GM23248 (cell line): ENCODE measurements around the gene PARVA.

Source experiments
- EZH2 ChIP-seq: fragments of 200-600 bp; sonication (generic); IDR thresholded peaks from 2 replicates; pipeline ENCODE4 v1.6.1; 2018; ENCODE audit warnings: antibody characterized with exemption, mild to moderate bottlenecking; ENCODE audit not compliant: insufficient read depth, poor library complexity, severe bottlenecking
- EZH2phosphoT487 ChIP-seq: fragments of 200-600 bp; sonication (generic); IDR thresholded peaks from 2 replicates; pipeline ENCODE4 v1.6.1; 2018; ENCODE audit warnings: antibody characterized with exemption, moderate library complexity, mild to moderate bottlenecking, low read depth; ENCODE audit not compliant: insufficient read depth

DNA sequence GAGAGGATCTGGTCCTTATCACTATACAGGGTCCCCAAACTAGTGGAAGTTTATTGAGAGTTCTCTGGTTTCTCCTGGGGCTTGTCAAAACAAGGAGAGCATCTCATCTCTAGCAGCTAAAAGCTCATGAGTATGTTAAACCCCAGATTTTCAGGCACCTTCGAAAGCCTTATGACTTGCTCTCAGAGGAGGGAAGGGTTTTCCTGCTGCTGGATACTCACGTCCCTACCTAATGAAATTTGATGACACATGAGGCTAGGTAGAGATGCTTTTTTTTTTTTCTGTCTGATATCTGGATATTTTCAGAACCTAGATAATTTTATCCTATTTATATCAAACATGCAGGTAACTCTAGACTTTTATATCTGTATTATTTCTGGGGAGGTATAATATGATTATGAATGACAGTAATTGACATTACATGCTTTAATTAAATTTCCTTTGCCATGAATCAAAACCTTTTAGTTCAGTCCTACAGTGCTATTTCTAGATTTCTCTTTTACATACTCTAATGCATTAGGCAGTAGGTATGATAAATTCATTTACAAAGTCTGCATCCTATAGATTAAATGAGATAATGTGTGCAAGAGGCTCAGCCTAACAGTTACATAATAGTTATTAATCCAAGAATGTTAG, 73.9 kb downstream of the PARVA start:
- TF ChIP-seq EZH2 = no peak
- no peak for TF ChIP-seq EZH2phosphoT487
